K562 (cell line): ENCODE measurements around the gene TRAP1. TPM values are rescaled to one million over a fixed set of nuclear protein-coding genes. Genes with fewer than 3 reads are reported as not detected.

Source experiments
- MEF2A ChIP-seq: IDR thresholded peaks from 2 replicates; pipeline ENCODE4 v1.6.1; 2011; ENCODE audit warnings: low read depth, mild to moderate bottlenecking, low read length, moderate library complexity; ENCODE audit not compliant: control insufficient read depth
- MXI1 ChIP-seq: IDR thresholded peaks from 2 replicates; pipeline ENCODE4 v1.6.1; 2011; ENCODE audit warnings: low read depth, mild to moderate bottlenecking, improper control_type of control experiment, low read length
- ZNF217 ChIP-seq: sonication (generic); formaldehyde crosslinking; IDR thresholded peaks from 2 replicates; pipeline ENCODE4 v1.8.0; 2022; ENCODE audit warnings: mild to moderate bottlenecking, missing genetic modification reagents
- ZNF445 ChIP-seq: fragments of 250-450 bp; sonication (Bioruptor Pico); IDR thresholded peaks from 2 replicates; pipeline ENCODE4 v1.4.0; 2020; ENCODE audit warnings: low read depth, mild to moderate bottlenecking, moderate library complexity
- polyA plus RNA-seq, 8 experiments: library from polyadenylated mRNA; depleted of rRNA in 4 of 8; stranded (reverse) in 5 of 8; unstranded in 3 of 8; fragments of >200 nt; fragmentation: Nextera tagmentation in 2 of 8; fragmentation: Illumina TruSeq in 1 of 8; extraction: Ambion mirVana in 2 of 8; extraction: Trizol in 1 of 8; gene quantifications; 2 replicates each; pipeline versions ENCODE4 v1.2.1 to v1.2.3, GENCODE V29; 2011 to 2014; ENCODE audit warnings: inconsistent platforms in 1 of 8, missing spikeins in 1 of 8
- total RNA-seq, 7 experiments: library from RNA; depleted of rRNA in 6 of 7; stranded (reverse); fragments of >200 nt in 6 of 7; fragmentation: Illumina TruSeq in 2 of 7; extraction: Trizol in 2 of 7; gene quantifications; 2 replicates each; pipeline versions ENCODE4 v1.2.1 to v1.2.3, GENCODE V29; 2011 to 2021; ENCODE audit warnings: low replicate concordance in 1 of 7
- TF ChIP-seq, protein P1 (sequence below): fragments of 200-600 bp; sonication (generic); IDR thresholded peaks from one replicate; pipeline ENCODE4 v1.6.1; 2012; ENCODE audit warnings: mild to moderate bottlenecking, low read depth, low read length, inconsistent platforms
- TF ChIP-seq, protein P2 (sequence below), 2 experiments: fragments of 450-650 bp; formaldehyde crosslinking in 1 of 2; IDR thresholded peaks; 2 replicates each; pipeline versions ENCODE4 v1.4.0 to v1.6.1; 2014 to 2020; ENCODE audit warnings: mild to moderate bottlenecking in 2 of 2, borderline replicate concordance in 1 of 2, low read depth in 1 of 2

The TRAP1 gene
- total and polyA plus RNA-seq, 9 of the 15 experiments (the other 6 are each of a cell fraction or from before 2014, with no cell fraction given) = 19.1 to 436 (median 301) TPM

DNA sequence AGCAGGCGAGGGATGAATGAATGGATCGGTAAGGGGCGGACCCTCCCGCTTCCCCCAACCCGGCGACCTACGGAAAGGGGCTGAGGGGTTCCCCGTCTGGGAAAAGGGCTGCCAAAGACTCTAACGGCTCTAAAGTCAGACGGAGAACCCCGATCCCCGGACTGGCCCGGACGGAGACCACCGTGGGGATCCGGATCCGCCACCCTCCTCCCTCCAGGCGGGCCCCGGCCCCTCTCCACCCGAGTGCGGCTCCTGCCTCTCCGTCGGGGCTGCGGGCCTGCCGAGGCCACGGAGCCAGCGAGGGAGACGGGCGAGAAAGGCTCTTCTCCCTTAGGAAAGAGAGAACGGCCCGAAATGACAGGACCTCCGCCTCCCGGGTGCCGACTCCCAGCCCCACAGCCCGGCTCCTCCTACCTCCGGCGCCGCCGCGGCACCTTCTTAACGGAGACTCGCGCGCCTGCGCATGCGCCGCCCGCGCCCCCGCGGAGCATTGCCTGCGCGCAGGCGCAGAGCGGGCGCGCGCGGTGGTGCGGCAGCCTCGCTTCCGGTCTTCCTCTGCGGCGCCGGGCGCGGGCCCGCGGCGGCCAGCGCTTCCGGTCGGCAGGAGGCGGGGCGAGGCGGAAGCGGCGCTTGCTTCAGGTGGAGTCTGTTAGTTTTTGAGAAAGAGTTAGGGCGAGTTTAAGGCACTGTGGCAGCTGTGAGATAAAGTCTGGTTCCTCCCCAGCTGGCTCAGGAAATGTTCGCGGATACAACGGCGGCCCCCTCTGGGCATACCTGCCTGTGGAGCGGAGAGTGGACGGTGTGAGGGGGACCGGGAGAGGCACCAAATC lies 106.0 kb downstream of the TRAP1 start, which contains the start of gene SLX4 (continued):
- TF ChIP-seq, protein P1, sequence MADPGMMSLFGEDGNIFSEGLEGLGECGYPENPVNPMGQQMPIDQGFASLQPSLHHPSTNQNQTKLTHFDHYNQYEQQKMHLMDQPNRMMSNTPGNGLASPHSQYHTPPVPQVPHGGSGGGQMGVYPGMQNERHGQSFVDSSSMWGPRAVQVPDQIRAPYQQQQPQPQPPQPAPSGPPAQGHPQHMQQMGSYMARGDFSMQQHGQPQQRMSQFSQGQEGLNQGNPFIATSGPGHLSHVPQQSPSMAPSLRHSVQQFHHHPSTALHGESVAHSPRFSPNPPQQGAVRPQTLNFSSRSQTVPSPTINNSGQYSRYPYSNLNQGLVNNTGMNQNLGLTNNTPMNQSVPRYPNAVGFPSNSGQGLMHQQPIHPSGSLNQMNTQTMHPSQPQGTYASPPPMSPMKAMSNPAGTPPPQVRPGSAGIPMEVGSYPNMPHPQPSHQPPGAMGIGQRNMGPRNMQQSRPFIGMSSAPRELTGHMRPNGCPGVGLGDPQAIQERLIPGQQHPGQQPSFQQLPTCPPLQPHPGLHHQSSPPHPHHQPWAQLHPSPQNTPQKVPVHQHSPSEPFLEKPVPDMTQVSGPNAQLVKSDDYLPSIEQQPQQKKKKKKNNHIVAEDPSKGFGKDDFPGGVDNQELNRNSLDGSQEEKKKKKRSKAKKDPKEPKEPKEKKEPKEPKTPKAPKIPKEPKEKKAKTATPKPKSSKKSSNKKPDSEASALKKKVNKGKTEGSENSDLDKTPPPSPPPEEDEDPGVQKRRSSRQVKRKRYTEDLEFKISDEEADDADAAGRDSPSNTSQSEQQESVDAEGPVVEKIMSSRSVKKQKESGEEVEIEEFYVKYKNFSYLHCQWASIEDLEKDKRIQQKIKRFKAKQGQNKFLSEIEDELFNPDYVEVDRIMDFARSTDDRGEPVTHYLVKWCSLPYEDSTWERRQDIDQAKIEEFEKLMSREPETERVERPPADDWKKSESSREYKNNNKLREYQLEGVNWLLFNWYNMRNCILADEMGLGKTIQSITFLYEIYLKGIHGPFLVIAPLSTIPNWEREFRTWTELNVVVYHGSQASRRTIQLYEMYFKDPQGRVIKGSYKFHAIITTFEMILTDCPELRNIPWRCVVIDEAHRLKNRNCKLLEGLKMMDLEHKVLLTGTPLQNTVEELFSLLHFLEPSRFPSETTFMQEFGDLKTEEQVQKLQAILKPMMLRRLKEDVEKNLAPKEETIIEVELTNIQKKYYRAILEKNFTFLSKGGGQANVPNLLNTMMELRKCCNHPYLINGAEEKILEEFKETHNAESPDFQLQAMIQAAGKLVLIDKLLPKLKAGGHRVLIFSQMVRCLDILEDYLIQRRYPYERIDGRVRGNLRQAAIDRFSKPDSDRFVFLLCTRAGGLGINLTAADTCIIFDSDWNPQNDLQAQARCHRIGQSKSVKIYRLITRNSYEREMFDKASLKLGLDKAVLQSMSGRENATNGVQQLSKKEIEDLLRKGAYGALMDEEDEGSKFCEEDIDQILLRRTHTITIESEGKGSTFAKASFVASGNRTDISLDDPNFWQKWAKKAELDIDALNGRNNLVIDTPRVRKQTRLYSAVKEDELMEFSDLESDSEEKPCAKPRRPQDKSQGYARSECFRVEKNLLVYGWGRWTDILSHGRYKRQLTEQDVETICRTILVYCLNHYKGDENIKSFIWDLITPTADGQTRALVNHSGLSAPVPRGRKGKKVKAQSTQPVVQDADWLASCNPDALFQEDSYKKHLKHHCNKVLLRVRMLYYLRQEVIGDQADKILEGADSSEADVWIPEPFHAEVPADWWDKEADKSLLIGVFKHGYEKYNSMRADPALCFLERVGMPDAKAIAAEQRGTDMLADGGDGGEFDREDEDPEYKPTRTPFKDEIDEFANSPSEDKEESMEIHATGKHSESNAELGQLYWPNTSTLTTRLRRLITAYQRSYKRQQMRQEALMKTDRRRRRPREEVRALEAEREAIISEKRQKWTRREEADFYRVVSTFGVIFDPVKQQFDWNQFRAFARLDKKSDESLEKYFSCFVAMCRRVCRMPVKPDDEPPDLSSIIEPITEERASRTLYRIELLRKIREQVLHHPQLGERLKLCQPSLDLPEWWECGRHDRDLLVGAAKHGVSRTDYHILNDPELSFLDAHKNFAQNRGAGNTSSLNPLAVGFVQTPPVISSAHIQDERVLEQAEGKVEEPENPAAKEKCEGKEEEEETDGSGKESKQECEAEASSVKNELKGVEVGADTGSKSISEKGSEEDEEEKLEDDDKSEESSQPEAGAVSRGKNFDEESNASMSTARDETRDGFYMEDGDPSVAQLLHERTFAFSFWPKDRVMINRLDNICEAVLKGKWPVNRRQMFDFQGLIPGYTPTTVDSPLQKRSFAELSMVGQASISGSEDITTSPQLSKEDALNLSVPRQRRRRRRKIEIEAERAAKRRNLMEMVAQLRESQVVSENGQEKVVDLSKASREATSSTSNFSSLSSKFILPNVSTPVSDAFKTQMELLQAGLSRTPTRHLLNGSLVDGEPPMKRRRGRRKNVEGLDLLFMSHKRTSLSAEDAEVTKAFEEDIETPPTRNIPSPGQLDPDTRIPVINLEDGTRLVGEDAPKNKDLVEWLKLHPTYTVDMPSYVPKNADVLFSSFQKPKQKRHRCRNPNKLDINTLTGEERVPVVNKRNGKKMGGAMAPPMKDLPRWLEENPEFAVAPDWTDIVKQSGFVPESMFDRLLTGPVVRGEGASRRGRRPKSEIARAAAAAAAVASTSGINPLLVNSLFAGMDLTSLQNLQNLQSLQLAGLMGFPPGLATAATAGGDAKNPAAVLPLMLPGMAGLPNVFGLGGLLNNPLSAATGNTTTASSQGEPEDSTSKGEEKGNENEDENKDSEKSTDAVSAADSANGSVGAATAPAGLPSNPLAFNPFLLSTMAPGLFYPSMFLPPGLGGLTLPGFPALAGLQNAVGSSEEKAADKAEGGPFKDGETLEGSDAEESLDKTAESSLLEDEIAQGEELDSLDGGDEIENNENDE = no peak
- TF ChIP-seq ZNF217 (CRISPR knock-in tag) (no peak), ZNF445 (no peak), MEF2A (no peak), MXI1 (no peak)
- TF ChIP-seq, protein P2, sequence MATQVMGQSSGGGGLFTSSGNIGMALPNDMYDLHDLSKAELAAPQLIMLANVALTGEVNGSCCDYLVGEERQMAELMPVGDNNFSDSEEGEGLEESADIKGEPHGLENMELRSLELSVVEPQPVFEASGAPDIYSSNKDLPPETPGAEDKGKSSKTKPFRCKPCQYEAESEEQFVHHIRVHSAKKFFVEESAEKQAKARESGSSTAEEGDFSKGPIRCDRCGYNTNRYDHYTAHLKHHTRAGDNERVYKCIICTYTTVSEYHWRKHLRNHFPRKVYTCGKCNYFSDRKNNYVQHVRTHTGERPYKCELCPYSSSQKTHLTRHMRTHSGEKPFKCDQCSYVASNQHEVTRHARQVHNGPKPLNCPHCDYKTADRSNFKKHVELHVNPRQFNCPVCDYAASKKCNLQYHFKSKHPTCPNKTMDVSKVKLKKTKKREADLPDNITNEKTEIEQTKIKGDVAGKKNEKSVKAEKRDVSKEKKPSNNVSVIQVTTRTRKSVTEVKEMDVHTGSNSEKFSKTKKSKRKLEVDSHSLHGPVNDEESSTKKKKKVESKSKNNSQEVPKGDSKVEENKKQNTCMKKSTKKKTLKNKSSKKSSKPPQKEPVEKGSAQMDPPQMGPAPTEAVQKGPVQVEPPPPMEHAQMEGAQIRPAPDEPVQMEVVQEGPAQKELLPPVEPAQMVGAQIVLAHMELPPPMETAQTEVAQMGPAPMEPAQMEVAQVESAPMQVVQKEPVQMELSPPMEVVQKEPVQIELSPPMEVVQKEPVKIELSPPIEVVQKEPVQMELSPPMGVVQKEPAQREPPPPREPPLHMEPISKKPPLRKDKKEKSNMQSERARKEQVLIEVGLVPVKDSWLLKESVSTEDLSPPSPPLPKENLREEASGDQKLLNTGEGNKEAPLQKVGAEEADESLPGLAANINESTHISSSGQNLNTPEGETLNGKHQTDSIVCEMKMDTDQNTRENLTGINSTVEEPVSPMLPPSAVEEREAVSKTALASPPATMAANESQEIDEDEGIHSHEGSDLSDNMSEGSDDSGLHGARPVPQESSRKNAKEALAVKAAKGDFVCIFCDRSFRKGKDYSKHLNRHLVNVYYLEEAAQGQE (IDR thresholded peaks at IDR 0.05; ENCODE audit: borderline replicate concordance) = no peak
- TF ChIP-seq, protein P2 (CRISPR knock-in tag; IDR thresholded peaks at IDR 0.05; ENCODE audit: low read depth) = no peak
